Liver (tissue), 9 donors: Measurements from ENCODE around the gene GIMAP7. TPM values are rescaled to one million over a fixed set of nuclear protein-coding genes. Genes with fewer than 3 reads are reported as not detected.
"Not testable (repeated sequence)": the region's sequence is repeated elsewhere in the genome, so short reads cannot be mapped to it uniquely, and the experiment has no call there.

Experiments used
- DNase-seq: peaks from one replicate; pipeline ENCODE4 v3.0.0-alpha.2; 2017; ENCODE audit warnings: low spot score
- H3K27ac ChIP-seq, 2 donors: one replicate each; pipeline ENCODE4 v1.7.0; 2013; ENCODE audit warnings: inconsistent platforms in 2 of 2, low read length in 2 of 2, control low read depth in 1 of 2, low read depth in 1 of 2, mild to moderate bottlenecking in 1 of 2
- H3K27me3 ChIP-seq, 4 donors: one replicate each; pipeline versions ENCODE4 v1.6.1 to v1.7.0; 2013; ENCODE audit warnings: low read length in 3 of 4, inconsistent platforms in 1 of 4, mild to moderate bottlenecking in 1 of 4, moderate library complexity in 1 of 4; ENCODE audit not compliant: control insufficient read depth in 4 of 4, insufficient read depth in 4 of 4
- H3K36me3 ChIP-seq, 4 donors: one replicate each; pipeline versions ENCODE4 v1.6.1 to v1.7.0; 2013; ENCODE audit warnings: low read length in 3 of 4, mild to moderate bottlenecking in 3 of 4, low read depth in 1 of 4, moderate library complexity in 1 of 4; ENCODE audit not compliant: control insufficient read depth in 4 of 4, insufficient read depth in 3 of 4
- H3K4me1 ChIP-seq, 4 donors: one replicate each; pipeline versions ENCODE4 v1.6.1 to v1.7.0; 2013; ENCODE audit warnings: low read length in 3 of 4, mild to moderate bottlenecking in 3 of 4, moderate library complexity in 1 of 4; ENCODE audit not compliant: control insufficient read depth in 4 of 4, insufficient read depth in 4 of 4
- H3K4me3 ChIP-seq, 3 donors: one replicate each; pipeline versions ENCODE4 v1.6.1 to v1.7.0; 2013; ENCODE audit warnings: low read length in 3 of 3, control low read depth in 1 of 3, low read depth in 1 of 3, mild to moderate bottlenecking in 1 of 3
- H3K9ac ChIP-seq, 2 donors: one replicate each; pipeline ENCODE4 v1.7.0; 2013; ENCODE audit warnings: low read length in 2 of 2, mild to moderate bottlenecking in 2 of 2, moderate library complexity in 2 of 2, control low read depth in 1 of 2, low read depth in 1 of 2
- H3K9me3 ChIP-seq, 4 donors: one replicate each; pipeline versions ENCODE4 v1.6.1 to v1.7.0; 2013; ENCODE audit warnings: low read length in 3 of 4; ENCODE audit not compliant: control insufficient read depth in 4 of 4
- EGR1 ChIP-seq, 2 donors: IDR thresholded peaks; 2 replicates each; pipeline ENCODE4 v1.6.1; 2016 to 2018; ENCODE audit warnings: antibody characterized with exemption in 2 of 2, low read depth in 2 of 2
- FOXA1 ChIP-seq: IDR thresholded peaks from 2 replicates; pipeline ENCODE4 v1.6.1; 2016; ENCODE audit warnings: antibody characterized with exemption
- FOXA2 ChIP-seq: IDR thresholded peaks from 2 replicates; pipeline ENCODE4 v1.6.1; 2016; ENCODE audit warnings: antibody characterized with exemption
- GABPA ChIP-seq, 2 donors: IDR thresholded peaks in 1 of 2; conservative IDR thresholded peaks in 1 of 2; 2 replicates each; pipeline ENCODE4 v1.6.1; 2016; ENCODE audit warnings: antibody characterized with exemption in 2 of 2, mild to moderate bottlenecking in 1 of 2, moderate library complexity in 1 of 2
- HNF4A ChIP-seq, 2 donors: conservative IDR thresholded peaks; 2 replicates each; pipeline ENCODE4 v1.6.1; 2016; ENCODE audit warnings: antibody characterized with exemption in 2 of 2, mild to moderate bottlenecking in 2 of 2
- HNF4G ChIP-seq: IDR thresholded peaks from 2 replicates; pipeline ENCODE4 v1.6.1; 2016; ENCODE audit warnings: antibody characterized with exemption
- JUND ChIP-seq, 2 donors: IDR thresholded peaks; 2 replicates each; pipeline ENCODE4 v1.6.1; 2016; ENCODE audit warnings: antibody characterized with exemption in 2 of 2
- NR2F2 ChIP-seq: IDR thresholded peaks from 2 replicates; pipeline ENCODE4 v1.6.1; 2016; ENCODE audit warnings: antibody characterized with exemption
- RAD21 ChIP-seq, 2 donors: IDR thresholded peaks; 2 replicates each; pipeline ENCODE4 v1.6.1; 2016; ENCODE audit warnings: antibody characterized with exemption in 2 of 2, mild to moderate bottlenecking in 2 of 2
- RXRA ChIP-seq, 2 donors: IDR thresholded peaks; 2 replicates each; pipeline ENCODE4 v1.6.1; 2017 to 2018; ENCODE audit warnings: antibody characterized with exemption in 2 of 2, mild to moderate bottlenecking in 1 of 2
- TAF1 ChIP-seq: conservative IDR thresholded peaks from 2 replicates; pipeline ENCODE4 v1.6.1; 2016; ENCODE audit warnings: antibody characterized with exemption, mild to moderate bottlenecking
- WGBS: extraction: QIAGEN DNeasy Blood & Tissue Kit; methylation state at CpG from one replicate; pipeline ENCODE4 v1.1.7; 2013; 5-methylcytosine and 5-hydroxymethylcytosine counted together
- polyA plus RNA-seq, 2 donors: library from polyadenylated mRNA; stranded (reverse) in 1 of 2; unstranded in 1 of 2; fragments of 200-250 nt in 1 of 2; fragments of >200 nt in 1 of 2; fragmentation: Nextera tagmentation in 1 of 2; extraction: Ambion mirVana in 1 of 2; gene quantifications; one replicate each; pipeline versions ENCODE4 v1.2.1 to v1.2.3, GENCODE V29; 2013 to 2015
- total RNA-seq, 2 donors: library from RNA; depleted of rRNA; stranded (reverse); fragments of >200 nt; gene quantifications; one replicate each; pipeline ENCODE4 v1.2.3, GENCODE V29; 2014
- TF ChIP-seq, protein P1 (sequence below): fragments of 150-350 bp; IDR thresholded peaks from 2 replicates; pipeline ENCODE4 v1.5.1; 2017; ENCODE audit warnings: improper control_type of control experiment, low read depth, low read length; ENCODE audit not compliant: missing input control
- TF ChIP-seq, protein P2 (sequence below): IDR thresholded peaks from 2 replicates; pipeline ENCODE4 v1.6.1; 2016; ENCODE audit warnings: antibody characterized with exemption
- TF ChIP-seq, protein P3 (sequence below): IDR thresholded peaks from 2 replicates; pipeline ENCODE4 v1.6.1; 2016; ENCODE audit warnings: antibody characterized with exemption, mild to moderate bottlenecking
- donor health status: healthy.
- donor health status: healthy.
- donor health status: healthy.
- donor health status: healthy.
- donor health status: healthy.

The GIMAP7 gene
- total and polyA plus RNA-seq, 4 donors: 4.8 to 12.8 (median 10.5) TPM

DNA sequence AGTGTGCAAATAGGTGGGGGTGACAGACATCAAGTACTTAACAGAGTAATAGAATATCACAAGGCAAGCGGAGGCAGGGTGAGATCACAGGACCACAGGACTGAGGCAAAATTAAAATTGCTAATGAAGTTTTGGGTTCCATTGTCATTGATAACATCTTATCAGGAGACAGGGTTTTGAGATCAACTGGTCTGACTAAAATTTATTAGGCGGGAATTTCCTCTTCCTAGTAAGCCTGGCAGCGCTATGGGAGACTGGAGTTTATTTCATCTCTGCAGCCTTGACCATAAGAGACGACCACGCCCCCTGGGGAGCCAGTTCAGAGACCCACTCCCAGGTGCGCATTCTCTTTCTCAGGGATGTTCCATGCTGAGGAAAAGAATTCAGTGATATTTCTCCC lies 8.3 kb downstream of the GIMAP7 start:
- H3K4me1 ChIP-seq, DNase-seq, H3K27me3 ChIP-seq, H3K9me3 ChIP-seq, H3K4me3 ChIP-seq, H3K36me3 ChIP-seq, H3K27ac ChIP-seq, H3K9ac ChIP-seq: not testable (repeated sequence)
- 75% methylated on average over 6 of the region's 6 CpGs for WGBS

DNA sequence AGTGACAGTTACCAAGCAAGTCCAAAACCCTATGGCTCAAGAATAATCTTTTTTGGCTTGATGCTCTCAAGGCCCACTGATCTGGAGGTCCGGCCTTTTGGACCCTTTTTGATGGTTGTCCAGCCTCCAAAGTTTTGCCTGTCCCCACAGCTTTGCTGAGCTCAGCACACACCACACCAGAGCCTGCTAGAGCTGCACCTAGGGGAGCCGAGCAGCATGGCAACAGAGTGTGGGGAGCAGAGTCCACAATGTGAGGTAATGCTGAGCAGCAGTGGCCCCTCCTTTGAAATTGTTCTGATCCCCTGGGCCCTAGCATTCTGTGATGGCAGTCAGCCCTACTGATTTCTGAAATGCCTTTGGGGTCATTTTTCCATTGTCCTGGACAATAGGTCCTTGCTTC lies 9.3 kb downstream of the GIMAP7 start:
- DNase-seq: no peak

DNA sequence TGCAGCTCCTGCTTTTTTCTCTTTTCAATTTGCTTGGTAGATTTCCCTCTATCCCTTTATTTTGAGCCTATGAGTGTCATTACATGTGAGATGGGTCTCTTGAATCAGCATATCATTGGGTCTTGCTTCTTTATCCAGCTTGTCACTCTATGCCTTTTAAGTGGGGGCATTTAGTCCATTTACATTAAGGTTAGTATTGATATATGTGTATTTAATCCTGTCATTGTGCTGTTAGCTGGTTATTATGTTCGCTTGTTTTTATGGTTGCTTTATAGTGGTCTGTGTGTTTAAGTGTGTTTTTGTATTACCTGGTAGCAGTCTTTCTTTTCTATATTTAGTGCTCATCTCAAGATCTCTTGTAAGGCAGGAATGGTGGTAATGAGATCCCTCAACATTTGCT lies 17.0 kb downstream of the GIMAP7 start:
- 79% methylated on average over 1 of the region's 1 CpG for WGBS
- Histone ChIP-seq H3K4me3 (no peak overlapping the region), H3K36me3 (no peaks in the 10 kb centered on the region), H3K27me3 (no peaks in the 10 kb centered on the region), H3K9ac (no peak overlapping the region), H3K27ac (no peak overlapping the region), H3K4me1 (no peaks in the 10 kb centered on the region), H3K9me3 (peaks cover 0 to 28% (median 6%) of the 10 kb centered on the region in 4 donors)
- DNase-seq: no peak
- no peak for TF ChIP-seq RAD21 (IDR thresholded peaks at IDR 0.05)
- TF ChIP-seq HNF4G: no peak
- TF ChIP-seq, protein P1, sequence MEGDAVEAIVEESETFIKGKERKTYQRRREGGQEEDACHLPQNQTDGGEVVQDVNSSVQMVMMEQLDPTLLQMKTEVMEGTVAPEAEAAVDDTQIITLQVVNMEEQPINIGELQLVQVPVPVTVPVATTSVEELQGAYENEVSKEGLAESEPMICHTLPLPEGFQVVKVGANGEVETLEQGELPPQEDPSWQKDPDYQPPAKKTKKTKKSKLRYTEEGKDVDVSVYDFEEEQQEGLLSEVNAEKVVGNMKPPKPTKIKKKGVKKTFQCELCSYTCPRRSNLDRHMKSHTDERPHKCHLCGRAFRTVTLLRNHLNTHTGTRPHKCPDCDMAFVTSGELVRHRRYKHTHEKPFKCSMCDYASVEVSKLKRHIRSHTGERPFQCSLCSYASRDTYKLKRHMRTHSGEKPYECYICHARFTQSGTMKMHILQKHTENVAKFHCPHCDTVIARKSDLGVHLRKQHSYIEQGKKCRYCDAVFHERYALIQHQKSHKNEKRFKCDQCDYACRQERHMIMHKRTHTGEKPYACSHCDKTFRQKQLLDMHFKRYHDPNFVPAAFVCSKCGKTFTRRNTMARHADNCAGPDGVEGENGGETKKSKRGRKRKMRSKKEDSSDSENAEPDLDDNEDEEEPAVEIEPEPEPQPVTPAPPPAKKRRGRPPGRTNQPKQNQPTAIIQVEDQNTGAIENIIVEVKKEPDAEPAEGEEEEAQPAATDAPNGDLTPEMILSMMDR: no peak
- TF ChIP-seq, protein P2, sequence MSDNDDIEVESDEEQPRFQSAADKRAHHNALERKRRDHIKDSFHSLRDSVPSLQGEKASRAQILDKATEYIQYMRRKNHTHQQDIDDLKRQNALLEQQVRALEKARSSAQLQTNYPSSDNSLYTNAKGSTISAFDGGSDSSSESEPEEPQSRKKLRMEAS: no peak
- no peak for TF ChIP-seq TAF1
- TF ChIP-seq GABPA (IDR thresholded peaks at IDR 0.05 in 1 of 2, conservative IDR thresholded peaks at IDR 0.05 in 1 of 2): no peak
- TF ChIP-seq HNF4A (conservative IDR thresholded peaks at IDR 0.05): no peak
- no peak for TF ChIP-seq FOXA1
- no peak for TF ChIP-seq FOXA2
- no peak for TF ChIP-seq JUND (IDR thresholded peaks at IDR 0.05)
- TF ChIP-seq NR2F2: no peak
- TF ChIP-seq, protein P3, sequence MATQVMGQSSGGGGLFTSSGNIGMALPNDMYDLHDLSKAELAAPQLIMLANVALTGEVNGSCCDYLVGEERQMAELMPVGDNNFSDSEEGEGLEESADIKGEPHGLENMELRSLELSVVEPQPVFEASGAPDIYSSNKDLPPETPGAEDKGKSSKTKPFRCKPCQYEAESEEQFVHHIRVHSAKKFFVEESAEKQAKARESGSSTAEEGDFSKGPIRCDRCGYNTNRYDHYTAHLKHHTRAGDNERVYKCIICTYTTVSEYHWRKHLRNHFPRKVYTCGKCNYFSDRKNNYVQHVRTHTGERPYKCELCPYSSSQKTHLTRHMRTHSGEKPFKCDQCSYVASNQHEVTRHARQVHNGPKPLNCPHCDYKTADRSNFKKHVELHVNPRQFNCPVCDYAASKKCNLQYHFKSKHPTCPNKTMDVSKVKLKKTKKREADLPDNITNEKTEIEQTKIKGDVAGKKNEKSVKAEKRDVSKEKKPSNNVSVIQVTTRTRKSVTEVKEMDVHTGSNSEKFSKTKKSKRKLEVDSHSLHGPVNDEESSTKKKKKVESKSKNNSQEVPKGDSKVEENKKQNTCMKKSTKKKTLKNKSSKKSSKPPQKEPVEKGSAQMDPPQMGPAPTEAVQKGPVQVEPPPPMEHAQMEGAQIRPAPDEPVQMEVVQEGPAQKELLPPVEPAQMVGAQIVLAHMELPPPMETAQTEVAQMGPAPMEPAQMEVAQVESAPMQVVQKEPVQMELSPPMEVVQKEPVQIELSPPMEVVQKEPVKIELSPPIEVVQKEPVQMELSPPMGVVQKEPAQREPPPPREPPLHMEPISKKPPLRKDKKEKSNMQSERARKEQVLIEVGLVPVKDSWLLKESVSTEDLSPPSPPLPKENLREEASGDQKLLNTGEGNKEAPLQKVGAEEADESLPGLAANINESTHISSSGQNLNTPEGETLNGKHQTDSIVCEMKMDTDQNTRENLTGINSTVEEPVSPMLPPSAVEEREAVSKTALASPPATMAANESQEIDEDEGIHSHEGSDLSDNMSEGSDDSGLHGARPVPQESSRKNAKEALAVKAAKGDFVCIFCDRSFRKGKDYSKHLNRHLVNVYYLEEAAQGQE: no peak
- no peak for TF ChIP-seq EGR1 (IDR thresholded peaks at IDR 0.05; ENCODE audit: low read depth in 2 of 2)
- TF ChIP-seq RXRA (IDR thresholded peaks at IDR 0.05): no peak

More for the DNA sequence above, 9.3 kb downstream of the GIMAP7 start:
- no peaks in the 10 kb centered on the region for H3K27me3 ChIP-seq
- H3K4me3 ChIP-seq: no peak overlapping the region
- TF ChIP-seq, protein P1: no peak
- TF ChIP-seq NR2F2: no peak
- TF ChIP-seq RAD21 (IDR thresholded peaks at IDR 0.05): no peak
- TF ChIP-seq GABPA (IDR thresholded peaks at IDR 0.05 in 1 of 2, conservative IDR thresholded peaks at IDR 0.05 in 1 of 2): no peak
- no peak overlapping the region for H3K9ac ChIP-seq
- no peaks in the 10 kb centered on the region for H3K4me1 ChIP-seq
- H3K36me3 ChIP-seq: peaks cover 0 to 3% (median 0%) of the 10 kb centered on the region in 4 donors
- 74% methylated on average over 2 of the region's 2 CpGs for WGBS
- H3K9me3 ChIP-seq: peaks cover 0 to 9% (median 3%) of the 10 kb centered on the region in 4 donors
- no peak overlapping the region for H3K27ac ChIP-seq
